OCI-LY7 (cell line): ENCODE measurements around the gene IRX4.

ENCODE experiments used
- CTCF ChIP-seq: fragments of 200-600 bp; sonication (generic); conservative IDR thresholded peaks from 2 replicates; pipeline ENCODE4 v1.5.1; 2014; ENCODE audit warnings: mild to moderate bottlenecking, antibody characterized with exemption, low read length, moderate library complexity, mixed read lengths
- EZH2phosphoT487 ChIP-seq: fragments of 200-600 bp; sonication (generic); IDR thresholded peaks from 2 replicates; pipeline ENCODE4 v1.6.1; 2018; ENCODE audit warnings: low read depth, borderline replicate concordance, mild to moderate bottlenecking, mixed run types, antibody characterized with exemption, low read length, moderate library complexity, mixed read lengths

GRCh38 chr5:1923766-1924165 lies 41.0 kb upstream of the IRX4 start:
- TF ChIP-seq CTCF = no peak
- TF ChIP-seq EZH2phosphoT487 = no peak
